COR-L47 (cell line): ENCODE measurements around the gene KRT84.
"Not testable (repeated sequence)": the region's sequence is repeated elsewhere in the genome, so short reads cannot be mapped to it uniquely, and the experiment has no call there.

Source experiments
- DNase-seq: peaks from one replicate; lab custom pipeline; 2025; lab: John Stamatoyannopoulos, UW

Gene KRT84

DNA sequence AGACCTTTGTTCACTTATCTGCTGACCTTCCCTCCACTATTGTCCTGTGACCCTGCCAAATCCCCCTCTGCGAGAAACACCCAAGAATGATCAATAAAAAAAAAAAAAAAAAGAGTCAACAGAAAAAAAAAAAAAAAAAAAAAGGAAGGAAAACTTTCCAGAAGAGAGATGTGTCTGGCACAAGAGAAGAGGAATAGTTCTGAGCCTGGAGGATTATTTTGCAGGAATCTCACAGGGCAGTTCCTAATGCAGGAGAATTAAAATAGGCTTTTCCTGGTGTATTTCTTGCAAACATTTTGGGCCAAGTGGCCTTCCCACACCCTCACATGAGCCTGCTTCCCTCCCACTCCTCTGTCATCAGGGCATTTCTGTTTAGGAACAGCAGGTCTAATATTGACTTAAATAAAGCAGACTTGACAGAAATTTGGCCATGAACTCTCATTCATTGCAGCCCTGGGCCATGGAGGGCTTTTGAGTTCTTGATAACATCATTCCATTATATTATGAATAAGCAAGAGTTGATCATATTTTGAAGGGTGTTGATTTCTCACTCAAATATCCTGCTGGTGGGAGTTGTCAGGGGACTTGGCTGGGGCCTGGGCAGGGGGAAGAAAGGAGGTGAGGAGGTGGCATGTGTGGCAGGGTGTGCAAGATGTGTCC lies 25.3 kb upstream of the KRT84 start:
- DNase-seq, result not testable (repeated sequence)

DNA sequence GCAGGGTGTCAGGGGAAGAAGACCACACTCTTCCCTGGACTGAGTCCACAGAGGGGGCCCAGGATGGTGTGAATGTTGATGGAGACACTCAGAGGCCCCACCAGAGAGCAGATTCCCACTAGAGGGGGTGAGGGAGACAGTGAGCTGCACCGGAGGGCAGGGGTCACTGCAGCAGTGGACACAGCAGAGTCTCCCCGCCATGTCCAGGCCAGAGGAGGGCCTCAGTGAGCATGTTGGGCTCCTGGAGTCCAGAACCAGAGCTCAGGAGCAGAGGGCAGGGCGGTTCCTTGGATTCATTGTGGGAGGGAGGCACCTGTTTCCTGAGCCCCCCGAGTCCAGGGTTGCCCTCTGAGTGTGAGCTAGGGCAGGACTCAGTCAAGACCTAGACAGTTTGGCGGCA lies 22.5 kb upstream of the KRT84 start:
- no peak for DNase-seq

DNA sequence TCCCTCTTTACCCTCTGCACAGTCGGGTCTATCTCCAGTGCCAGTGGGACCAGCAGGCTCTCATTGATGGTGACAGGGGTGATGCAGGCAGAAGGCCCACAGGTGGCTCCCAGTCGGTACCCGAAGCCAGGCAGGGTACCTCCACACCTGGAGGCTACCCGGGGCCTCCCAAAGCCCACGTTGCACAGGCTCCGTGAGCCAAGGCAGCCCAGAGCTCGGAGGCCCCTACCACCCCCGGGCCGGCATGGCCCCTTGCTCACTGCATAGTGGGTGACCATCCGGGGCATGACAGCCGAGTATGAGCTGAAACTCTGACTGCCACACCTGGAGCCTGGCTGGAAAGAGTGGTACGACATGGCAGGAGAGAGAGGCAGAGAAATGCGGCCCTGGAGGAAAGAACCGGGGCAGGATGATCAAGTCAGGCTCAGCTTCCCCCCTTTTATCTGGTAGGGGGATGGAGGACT lies 20.5 kb upstream of the KRT84 start, which contains the start of gene KRT82:
Gene KRT82, minus strand, starts transcription at position 414 of the 464 bp plus-strand sequence. Its CDS starts 58 bp downstream, at position 356.
- DNase-seq, result no peak

DNA sequence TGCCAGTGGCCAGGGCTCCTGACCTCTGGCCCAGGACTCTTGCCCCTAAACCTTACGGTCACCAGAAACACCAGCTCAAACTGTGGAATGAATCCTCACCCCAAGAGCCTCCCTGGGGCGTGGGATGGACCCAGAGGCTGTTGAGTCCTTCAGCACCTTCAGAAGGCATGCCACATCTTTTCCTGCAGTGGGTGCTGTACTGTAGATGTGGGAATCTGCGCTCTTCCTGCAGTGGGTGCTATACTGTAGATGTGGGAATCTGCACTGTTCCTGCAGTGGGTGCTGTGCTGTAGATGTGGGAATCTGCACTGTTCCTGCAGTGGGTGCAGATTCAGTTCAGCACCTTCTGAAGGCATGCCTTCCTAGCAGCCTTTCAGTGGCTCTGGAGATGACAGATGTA lies 19.5 kb upstream of the KRT84 start:
- no peak for DNase-seq

DNA sequence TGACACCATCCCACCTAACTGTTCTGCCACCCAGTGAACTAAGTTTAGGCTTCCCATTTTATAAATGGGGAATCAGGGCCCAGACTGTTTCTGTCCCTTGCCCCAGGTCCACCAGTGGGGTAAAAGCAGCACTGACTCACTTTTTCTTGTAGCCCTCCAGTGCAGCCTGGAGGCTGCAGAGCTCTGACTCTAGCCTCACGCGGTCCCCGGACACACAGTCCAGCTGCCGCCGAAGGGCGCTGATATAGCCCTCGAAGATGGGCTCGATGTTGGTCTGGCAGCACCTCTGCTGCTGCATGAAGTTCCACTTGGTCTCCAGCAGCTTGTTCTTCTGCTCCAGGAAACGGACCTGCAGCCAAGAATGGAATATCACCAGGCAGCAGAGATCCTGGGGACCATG lies 18.1 kb upstream of the KRT84 start:
- no peak for DNase-seq

DNA sequence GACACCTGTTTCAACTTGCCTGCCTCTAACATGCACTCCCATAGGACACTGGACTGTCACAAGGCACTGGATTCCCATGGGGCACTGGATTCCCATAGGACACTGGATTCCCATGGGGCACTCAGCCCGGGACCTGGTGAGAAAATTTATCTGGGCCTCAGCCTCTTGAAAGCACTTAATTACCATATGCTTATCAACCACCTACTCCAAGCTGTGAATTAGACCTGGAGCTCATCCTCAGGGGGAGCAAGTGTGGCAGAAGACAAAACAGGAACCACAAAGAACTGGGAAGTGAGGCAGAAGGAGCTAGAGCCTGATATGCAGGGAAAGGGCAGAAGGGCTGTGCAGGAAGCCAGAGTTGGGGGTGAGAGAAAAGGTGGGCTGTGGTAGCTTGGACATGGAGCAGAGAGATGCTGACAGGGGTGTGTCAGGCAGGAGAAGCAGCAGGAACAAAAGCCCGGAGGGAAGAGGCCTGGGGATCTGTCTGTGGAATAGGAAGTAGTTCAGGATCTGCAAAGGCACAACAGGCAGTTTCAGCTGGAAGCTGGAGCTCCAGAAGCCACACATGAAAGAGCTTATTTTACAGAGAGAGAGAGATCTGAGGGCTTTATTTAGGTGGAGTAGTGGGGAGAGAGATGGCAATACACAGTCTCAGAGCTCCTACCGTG lies 17.6 kb upstream of the KRT84 start:
- DNase-seq, result no peak

DNA sequence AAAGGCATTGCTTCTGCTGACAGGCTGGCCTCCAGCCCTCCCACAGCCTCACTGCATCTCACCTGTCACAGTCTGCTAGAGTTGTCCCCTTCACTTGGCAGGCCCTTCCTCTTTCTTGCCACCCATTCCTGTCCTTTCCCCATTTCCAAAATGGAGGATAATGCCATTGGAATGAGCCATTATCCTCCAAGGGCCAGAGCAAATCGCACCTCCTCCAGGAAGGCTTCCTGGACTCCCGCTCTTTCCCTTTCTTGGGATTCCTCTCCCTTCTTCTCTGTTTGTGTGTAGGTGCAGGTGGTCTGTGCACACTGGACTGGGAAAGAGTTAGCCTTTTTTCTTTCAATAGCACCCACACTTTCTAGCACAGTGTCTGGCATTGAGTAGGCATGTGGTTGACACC lies 16.9 kb upstream of the KRT84 start:
- DNase-seq, result no peak

DNA sequence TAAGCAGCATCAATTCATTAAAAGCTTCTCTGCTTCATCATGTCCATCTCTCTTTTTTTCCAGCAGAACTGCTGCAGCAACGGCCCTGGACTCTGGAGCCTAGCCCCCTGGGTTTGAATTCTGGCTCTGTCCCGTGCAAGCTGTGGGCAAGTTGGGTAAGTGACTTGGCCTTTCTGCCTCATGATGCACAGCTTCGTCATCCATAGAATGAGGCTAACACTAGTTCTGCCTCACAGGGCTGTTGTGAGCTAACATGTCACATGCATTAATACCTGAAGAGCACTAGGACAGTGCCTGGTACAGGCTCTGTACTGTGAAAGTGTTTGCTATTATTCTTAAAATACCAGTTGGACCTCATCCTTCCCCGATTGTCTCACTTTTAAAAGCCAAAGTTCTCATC lies 16.5 kb upstream of the KRT84 start:
- no peak for DNase-seq

DNA sequence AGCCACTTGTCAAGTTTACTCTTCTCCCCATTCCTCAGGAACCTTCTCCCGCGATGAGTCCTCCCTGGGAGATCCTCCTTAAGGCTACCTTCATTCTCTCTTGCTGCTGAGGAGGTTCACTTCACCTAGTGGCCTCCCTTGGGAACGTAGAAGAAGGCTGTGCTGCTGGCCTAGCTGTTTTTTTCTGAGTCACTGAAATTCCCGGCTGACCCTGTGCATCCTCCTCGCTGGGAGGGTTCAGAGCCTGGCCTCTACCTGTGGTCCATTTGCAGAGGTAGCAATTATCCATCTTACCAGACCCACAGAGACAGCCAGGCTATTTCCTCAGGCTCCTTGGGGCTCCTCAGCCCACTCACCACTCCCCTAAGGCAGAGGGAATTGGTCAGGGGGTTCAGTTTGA lies 16.1 kb upstream of the KRT84 start:
- DNase-seq, result no peak

DNA sequence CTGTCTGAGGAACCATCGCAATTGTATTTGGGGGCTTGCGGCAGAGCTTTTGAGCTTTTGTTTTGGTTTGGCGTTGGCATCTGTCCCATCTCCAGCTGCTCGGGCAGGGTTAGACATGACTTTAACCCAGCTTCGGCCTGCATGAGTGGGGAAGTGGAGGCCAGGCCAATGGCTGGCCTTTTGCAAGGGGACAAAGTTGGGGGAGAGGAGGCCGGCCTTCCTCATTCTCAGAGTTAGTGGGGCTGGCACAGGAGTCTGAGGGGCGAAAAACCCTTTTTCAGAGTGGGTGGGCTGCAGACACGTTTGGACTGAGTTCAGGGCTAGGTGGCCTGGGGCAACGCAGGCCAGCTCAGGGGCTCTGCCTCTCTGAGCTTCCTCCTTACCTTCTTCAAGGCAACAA lies 15.5 kb upstream of the KRT84 start:
- no peak for DNase-seq

DNA sequence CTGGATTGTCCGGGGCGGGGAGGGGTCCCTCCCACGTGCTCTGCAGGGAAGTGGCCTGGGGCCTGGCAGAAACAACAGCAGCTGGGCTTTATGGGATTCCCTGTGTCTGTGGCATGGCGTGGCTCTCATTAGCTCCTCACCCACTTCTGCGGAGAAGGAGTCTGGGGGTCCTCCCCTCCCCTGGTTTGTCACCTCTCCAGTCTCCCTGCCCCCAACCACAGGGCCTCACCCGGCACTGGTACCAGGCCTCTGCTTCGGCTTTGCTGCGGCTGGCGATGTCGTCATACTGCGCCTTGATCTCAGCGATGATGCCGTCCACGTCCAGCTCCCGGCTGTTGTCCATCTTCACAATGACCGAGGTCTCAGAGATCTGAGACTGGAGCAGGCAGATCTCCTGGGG lies 14.3 kb upstream of the KRT84 start:
- DNase-seq, result no peak

DNA sequence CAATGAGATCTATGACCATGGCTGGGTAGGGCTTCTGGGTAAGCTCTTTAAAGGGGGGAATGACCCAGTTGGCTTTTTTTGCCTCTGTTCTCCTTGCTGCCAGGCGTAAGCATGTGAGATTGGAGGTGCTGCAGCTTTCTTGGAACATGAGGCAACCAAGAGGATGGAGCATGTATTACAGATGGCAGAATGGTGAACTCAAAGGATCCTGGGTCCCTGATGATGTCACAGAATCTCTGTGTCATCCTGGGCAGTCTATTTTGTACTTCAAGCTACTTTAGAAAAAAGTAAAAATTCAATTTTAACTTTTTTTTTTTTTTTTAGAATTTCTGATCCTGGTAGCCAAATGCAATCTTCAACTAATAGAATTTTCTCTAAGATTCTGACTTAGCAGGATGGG lies 12.7 kb upstream of the KRT84 start:
- no peak for DNase-seq

DNA sequence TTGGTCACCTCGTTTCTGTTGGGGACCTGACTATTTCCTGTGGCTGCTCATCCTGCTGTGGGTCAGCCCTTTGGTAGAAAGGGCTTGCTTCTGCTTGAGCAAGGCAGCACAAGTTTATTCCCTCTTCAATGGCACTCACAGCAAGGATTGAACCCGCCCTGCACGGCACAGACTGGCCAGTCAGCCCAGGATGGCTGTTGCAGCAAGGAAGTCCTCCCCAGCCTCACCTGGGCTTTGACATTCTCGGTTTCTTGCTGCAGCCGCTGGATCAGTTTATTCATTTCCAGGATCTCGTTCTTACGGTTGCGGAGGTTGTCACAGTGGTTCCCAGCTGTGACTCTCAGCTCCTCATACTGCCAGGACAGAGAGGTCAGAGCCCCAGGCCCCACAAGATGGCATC lies 11.2 kb upstream of the KRT84 start:
- DNase-seq, result no peak

DNA sequence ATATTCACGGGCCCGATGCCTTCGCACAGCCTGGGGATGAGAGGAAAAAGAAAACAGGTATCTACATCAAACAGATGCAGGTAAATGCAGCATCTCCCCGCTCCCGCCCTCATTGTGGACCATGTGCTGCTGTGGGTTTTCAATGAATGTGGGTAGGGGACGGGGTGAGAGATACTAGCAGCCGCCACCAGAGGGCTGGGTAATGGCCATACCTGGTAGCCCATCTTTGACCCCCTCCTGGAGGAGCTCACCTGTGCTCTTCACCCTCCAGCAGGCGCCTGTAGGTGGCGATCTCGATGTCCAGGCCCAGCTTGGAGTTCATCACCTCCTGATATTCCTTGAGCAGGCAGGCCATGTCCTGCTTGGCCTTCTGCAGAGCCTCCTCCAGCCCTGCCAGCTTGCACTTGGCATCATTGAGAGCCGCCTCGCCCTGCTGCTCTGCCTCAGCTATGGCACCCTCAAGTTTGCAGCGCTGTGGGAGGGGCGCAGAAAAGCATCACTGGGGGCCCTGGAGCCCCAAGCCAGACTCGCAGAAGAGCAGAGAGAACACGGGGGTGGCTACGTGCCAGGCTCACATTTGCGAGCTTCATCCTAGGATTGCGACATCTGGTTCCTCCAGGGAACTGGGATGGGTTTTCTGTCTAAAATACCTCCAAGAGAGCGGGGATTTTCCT lies 10.4 kb upstream of the KRT84 start:
- DNase-seq, result peak; percentile 25

DNA sequence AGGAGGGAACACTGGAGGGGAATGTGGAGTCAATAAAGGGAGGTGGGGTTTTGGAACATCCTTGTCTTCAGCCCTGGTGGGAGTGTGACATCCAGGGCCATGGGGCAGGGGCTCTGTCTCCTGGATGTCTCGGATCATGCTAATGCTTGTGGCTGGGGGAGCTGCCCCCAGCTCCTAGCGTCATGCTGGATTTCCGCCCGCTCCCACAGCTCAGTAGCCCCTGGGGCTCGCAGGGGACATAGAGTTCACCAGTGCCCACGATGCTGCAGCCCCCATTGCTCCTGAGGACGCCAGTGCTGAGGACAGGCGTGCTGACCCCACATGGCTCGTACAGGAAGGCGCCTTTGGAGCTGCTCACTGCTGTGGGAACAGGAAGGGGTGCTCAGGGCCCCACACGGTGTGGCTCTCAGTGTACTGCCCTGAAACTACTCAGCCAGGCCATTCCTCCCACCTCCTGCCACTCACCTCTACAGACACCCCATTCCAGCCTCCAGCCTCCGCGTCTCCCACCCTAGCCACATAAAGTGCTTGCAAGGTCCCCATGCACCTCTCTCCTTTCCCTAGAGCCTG lies 9.5 kb upstream of the KRT84 start:
- DNase-seq, result no peak

DNA sequence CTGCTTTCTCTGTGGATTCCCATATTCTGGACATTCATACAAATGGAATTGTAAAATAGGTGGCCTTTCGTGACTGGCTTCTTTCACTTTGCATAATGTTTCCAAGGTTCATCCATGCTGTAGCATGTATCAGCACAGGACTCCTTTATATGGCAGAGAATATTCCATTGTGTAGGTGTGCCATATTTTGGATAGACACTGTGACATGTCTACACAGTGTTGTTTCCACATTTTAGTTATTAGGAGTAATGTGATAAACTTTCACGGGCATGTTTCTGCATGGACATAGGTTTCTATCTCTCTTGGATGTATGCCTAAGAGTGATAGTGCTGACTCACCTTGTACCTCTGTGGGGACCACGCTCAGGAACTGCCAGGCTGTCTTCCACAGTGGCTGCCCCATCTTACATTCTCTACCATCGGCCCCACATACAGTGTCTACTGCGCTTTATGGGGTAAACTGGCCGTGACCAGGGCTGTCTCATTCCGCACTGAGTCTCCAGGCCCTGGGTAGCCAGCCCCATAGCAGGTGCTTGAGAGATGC lies 7.1 kb upstream of the KRT84 start:
- no peak for DNase-seq

DNA sequence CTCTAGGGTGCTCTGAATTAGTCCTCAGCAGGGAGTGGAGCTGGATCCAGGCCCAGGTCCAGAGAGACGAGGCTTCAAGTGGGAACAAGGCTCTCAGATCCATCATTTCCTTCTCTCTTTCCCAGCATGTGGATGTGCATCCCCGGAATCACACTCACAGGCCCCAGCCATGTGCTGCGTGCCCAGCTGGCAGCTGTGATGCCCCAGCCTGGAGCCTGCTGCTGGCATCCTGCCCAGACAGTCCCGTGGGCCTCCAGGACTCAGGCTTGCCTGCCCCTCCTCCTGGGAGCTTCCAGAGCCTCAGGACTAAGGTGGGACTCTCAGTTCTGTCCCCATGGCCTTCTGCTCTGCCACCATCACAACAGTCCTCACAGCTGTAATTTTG lies 6.2 kb upstream of the KRT84 start:
- peak; percentile 91 for DNase-seq

DNA sequence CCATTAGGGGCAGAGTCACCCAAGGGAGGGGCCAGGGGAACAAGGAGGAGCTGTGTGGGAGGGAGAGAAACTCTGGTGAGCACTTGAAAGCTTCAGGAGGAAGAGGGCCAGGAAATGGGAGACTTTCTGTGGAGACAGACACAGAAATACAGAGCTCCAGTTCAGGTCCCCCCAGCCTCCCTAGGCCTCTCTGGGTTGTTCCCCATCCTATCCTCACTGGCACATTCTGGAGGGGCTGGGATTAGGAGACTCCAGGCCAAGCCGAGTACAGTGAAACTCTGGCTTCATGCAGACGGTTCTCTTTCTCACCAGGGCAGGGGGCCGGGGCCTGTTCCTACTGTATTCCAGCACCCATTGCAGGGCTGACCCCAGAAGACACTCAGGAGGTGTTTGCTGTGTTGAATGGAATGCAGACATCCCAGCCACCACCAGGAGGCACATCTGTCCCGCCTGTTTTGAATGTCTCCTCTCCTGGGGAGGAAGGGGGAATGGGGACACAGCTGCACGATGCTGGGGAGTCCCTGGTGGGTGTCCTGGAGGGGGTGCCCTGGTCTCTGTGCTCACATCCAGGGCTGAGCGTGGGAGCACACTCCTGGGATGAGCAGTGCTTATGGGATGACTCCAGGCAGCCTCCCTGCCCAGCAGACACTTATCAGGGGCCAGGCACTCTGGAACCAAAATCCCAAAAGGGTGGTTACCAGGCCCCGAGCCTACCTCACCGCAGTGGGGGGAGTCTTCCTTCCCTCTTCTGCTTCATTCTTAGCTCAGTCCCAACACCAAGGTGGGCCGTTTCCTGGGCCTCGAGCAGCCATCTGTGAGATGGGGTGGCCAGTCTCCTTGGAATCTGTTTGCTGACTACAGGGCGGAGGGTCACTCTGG lies 5.5 kb upstream of the KRT84 start:
- peak; percentile 17 for DNase-seq

DNA sequence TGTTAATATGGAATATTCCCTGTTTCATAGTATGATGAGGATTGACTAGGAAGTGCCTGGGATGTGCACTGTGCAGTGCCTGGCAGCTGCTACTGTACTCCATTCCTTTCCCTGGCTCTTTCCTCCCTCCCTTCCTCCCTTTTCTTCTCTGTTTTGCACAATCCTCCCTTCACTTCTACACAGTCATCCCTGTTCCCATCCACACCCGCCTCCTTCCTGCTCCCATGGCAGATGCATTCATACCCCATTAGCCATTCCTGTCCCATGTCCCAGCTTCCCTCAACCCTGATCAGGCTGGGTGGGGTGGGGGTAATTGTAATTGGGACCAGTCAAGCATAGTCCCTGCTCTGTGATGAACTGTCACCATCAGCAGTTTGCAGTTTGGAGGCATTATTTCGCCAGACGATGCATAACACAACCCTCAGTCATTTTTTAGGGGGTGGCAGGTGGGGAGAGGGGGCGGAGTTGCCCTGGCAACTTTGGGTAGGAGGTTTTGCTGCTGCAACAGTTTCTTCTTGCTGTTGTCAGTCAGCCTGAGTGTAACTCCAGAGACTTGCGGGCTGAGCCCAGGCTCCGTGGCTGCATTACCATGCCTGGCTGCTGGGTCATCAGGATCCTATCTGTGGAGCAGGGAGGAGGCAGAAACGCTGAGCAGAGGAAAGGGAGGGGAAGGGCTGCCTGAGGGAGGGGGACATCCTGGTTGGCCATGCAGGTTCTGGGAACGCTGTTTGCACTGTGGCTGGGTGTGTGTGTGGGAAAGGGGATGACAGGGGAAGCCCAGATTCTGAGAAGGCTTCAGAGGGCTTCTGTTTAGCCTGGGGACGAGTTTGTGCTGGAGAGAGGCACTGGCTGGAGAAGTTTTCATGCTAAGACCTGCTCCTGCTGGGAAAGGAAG lies 4.1 kb upstream of the KRT84 start:
- DNase-seq, result no peak

DNA sequence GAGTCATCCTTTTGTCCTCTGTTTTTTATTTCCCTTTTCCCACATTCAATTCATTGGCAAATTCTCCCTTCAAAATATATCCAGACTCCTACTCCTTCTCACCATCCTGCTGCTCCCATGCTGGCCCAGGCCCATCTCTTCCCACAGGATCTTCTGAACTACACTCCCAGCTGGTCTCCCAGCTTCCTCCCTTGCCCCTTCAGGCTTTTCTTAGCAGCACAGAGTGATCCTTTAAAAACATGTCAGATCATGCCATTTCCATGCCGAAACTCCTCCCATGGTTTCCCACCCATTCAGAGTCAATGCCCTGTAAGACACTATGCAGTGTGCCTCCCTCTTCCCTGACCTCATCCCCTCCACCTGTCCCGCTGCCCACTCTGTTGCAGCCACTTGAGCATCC lies 2.4 kb upstream of the KRT84 start:
- no peak for DNase-seq

DNA sequence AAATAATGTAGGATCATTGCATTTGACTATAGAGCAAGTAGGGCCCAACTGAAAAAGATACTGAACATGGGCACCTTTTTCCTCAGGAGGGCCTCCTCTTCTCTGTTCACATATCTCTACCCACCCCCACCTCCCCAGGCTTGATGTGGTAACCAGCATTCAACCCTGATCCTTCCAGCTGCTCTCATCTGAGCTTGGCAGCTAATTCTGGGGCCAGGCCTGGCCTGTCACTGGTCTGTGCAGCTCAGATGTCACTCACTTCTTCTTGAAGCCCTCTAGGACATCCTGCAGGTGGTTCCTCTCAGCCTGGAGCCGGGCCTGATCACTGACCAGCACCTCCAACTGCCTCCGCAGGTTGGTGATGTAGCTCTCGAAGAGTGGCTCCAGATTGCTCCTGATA lies 2.1 kb downstream of the KRT84 start:
- no peak for DNase-seq
